ENCODE measurements around the gene SMURF1. TPM values are rescaled to one million over a fixed set of nuclear protein-coding genes. Genes with fewer than 3 reads are reported as not detected.
"Not testable (repeated sequence)": the region's sequence is repeated elsewhere in the genome, so short reads cannot be mapped to it uniquely, and the experiment has no call there.

Gene SMURF1
- total RNA-seq, 1 donor from 2014 or later: 35.0 TPM

GRCh38 chr7:99170730-99171074, 26.8 kb upstream of the SMURF1 start:
- Histone ChIP-seq H3K36me3 (no peaks in the 10 kb centered on the region), H3K4me1 (no peaks in the 10 kb centered on the region), H3K27me3 (no peaks in the 10 kb centered on the region), H3K9me3 (no peaks in the 10 kb centered on the region), H3K4me3 (no peak overlapping the region), H3K27ac (no peak overlapping the region)
- ATAC-seq: no peak
- DNase-seq: no peak
- intact Hi-C loops (cut with DNase I): no loop called here
- no peak for TF ChIP-seq CTCF (IDR thresholded peaks at IDR 0.05)

- Histone ChIP-seq H3K4me1 (no peaks in the 10 kb centered on the region), H3K9me3 (no peaks in the 10 kb centered on the region), H3K4me3 (no peak overlapping the region), H3K27me3 (no peaks in the 10 kb centered on the region), H3K27ac (no peak overlapping the region), H3K36me3 (no peaks in the 10 kb centered on the region)
- ATAC-seq (no peak), DNase-seq (no peak)
- intact Hi-C loops (cut with DNase I): no loop called here
- TF ChIP-seq CTCF (IDR thresholded peaks at IDR 0.05): no peak
These were observed 26.3 kb upstream of the SMURF1 start for GRCh38 chr7:99170065-99170729.

GRCh38 chr7:99167072-99167471, 23.2 kb upstream of the SMURF1 start:
- ATAC-seq (no peak), DNase-seq (no peak)
- no peak overlapping the region for H3K4me3 ChIP-seq
- TF ChIP-seq CTCF (IDR thresholded peaks at IDR 0.05): no peak
- no peaks in the 10 kb centered on the region for H3K27me3 ChIP-seq
- H3K4me1 ChIP-seq: no peaks in the 10 kb centered on the region
- no peaks in the 10 kb centered on the region for H3K36me3 ChIP-seq
- intact Hi-C loops (cut with DNase I): no loop called here
- H3K9me3 ChIP-seq: no peaks in the 10 kb centered on the region
- H3K27ac ChIP-seq: no peak overlapping the region

- no peak for ATAC-seq
- no peak for TF ChIP-seq CTCF (IDR thresholded peaks at IDR 0.05)
- intact Hi-C loops (cut with DNase I): no loop called here
These were observed 21.9 kb upstream of the SMURF1 start for GRCh38 chr7:99165816-99166215.

GRCh38 chr7:99163669-99164068, 19.8 kb upstream of the SMURF1 start:
- ATAC-seq; H3K27me3 ChIP-seq; H3K9me3 ChIP-seq; intact Hi-C loops (cut with DNase I); H3K36me3 ChIP-seq; H3K27ac ChIP-seq; H3K4me1 ChIP-seq; DNase-seq; H3K4me3 ChIP-seq: not testable (repeated sequence)

More at GRCh38 chr7:99165816-99166215, 21.9 kb upstream of the SMURF1 start:
- no peaks in the 10 kb centered on the region for H3K27me3 ChIP-seq
- H3K9me3 ChIP-seq: no peaks in the 10 kb centered on the region
- no peak for DNase-seq
- H3K36me3 ChIP-seq: no peaks in the 10 kb centered on the region
- H3K4me3 ChIP-seq: no peak overlapping the region
- no peaks in the 10 kb centered on the region for H3K4me1 ChIP-seq
- H3K27ac ChIP-seq: no peak overlapping the region

GRCh38 chr7:99156649-99157048, 12.7 kb upstream of the SMURF1 start:
- TF ChIP-seq CTCF (IDR thresholded peaks at IDR 0.05): no peak
- ATAC-seq (no peak), DNase-seq (no peak)
- no peak overlapping the region for H3K27ac ChIP-seq
- intact Hi-C loops (cut with DNase I): no loop called here
- H3K27me3 ChIP-seq: no peaks in the 10 kb centered on the region
- H3K4me3 ChIP-seq: no peak overlapping the region
- H3K4me1 ChIP-seq: no peaks in the 10 kb centered on the region
- no peaks in the 10 kb centered on the region for H3K9me3 ChIP-seq
- H3K36me3 ChIP-seq: no peaks in the 10 kb centered on the region
